ENCODE measurements around the gene RPP21.

Gene RPP21

DNA sequence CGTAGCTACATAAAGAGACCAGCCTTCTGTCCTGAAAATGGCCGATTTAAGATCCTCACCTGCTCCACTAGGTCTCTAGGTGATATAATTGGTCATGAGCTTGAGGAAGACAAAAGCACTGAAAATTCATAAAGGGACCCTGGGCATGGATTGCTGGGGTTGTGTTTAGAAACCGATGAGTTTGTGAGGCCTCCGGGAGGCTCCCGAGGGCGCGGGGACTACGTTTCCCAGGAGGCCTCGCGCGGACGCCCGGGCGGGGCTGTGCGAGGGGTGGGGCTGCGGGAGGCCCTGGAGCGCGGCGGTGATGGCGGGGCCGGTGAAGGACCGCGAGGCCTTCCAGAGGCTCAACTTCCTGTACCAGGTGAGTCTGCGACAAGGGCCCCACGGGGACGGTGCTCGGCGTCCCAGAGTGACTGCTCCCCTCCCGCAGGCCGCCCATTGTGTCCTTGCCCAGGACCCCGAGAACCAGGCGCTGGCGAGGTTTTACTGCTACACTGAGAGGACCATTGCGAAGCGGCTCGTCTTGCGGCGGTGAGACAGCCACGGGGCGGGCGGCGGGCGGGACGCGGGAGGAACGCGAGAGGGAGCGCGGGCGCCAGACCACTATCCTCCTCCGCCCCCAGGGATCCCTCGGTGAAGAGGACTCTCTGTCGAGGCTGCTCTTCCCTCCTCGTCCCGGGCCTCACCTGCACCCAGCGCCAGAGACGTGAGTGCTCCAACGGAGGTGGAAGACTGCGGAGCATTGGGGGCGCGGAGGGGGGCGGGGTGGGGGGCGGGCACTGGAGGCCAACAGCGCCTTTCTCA is at the start of gene RPP21:
RPP21 (plus strand) TSS at position 289 of the 804 bp plus-strand sequence; CDS start at position 305, 16 bp downstream.
- DNase-seq (ENCODE audit: low spot score), result peak; percentile 85
- TF ChIP-seq CTCF (IDR thresholded peaks at IDR 0.05; ENCODE audit: poor library complexity, severe bottlenecking), result no peak
- Histone ChIP-seq H3K4me1 (ENCODE audit: insufficient read depth, poor library complexity, severe bottlenecking) (no peaks in the 10 kb centered on the region), H3K9me3 (ENCODE audit: severe bottlenecking) (no peaks in the 10 kb centered on the region), H3K4me3 (ENCODE audit: severe bottlenecking) (peak within 1 kb of the TSS; percentile 96), H3K27ac (ENCODE audit: poor library complexity, severe bottlenecking) (peak within 1 kb of the TSS; percentile 24), H3K27me3 (ENCODE audit: insufficient read depth, poor library complexity, severe bottlenecking) (no peaks in the 10 kb centered on the region), H3K36me3 (ENCODE audit: low read depth) (peaks cover 14% of the 10 kb centered on the region; the same call in 1 of the 2 replicates)
- ATAC-seq (ENCODE audit: low read depth), result peak; percentile 98

DNA sequence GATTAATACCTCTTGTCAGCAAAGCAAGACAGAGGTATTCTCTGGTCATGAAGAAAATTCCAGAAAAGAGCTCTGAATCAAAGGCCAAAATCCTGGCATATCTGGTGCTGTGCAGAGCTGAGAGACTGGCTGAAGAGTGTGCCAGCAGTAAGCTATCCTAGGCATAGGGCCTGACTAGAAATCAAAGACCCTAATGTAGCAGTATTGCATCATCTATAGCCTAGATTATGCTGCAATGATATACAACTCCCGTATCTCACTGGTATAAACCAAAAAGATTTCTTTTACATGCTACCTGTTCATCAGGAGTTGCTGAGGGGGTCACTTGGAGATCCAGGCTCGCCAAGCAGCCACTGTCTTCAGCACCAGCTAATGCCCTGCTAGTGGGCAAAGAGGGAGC is 49.1 kb upstream of the RPP21 start:
- Histone ChIP-seq H3K4me1 (ENCODE audit: insufficient read depth, poor library complexity, severe bottlenecking) (no peaks in the 10 kb centered on the region), H3K27ac (ENCODE audit: poor library complexity, severe bottlenecking) (no peak overlapping the region), H3K4me3 (ENCODE audit: severe bottlenecking) (no peak overlapping the region), H3K36me3 (ENCODE audit: low read depth) (peaks cover 29% of the 10 kb centered on the region), H3K27me3 (ENCODE audit: insufficient read depth, poor library complexity, severe bottlenecking) (no peaks in the 10 kb centered on the region), H3K9me3 (ENCODE audit: severe bottlenecking) (peaks cover 5% of the 10 kb centered on the region)
- DNase-seq (ENCODE audit: low spot score), result no peak
- no peak for TF ChIP-seq CTCF (IDR thresholded peaks at IDR 0.05; ENCODE audit: poor library complexity, severe bottlenecking)
- ATAC-seq (ENCODE audit: low read depth), result no peak

DNA sequence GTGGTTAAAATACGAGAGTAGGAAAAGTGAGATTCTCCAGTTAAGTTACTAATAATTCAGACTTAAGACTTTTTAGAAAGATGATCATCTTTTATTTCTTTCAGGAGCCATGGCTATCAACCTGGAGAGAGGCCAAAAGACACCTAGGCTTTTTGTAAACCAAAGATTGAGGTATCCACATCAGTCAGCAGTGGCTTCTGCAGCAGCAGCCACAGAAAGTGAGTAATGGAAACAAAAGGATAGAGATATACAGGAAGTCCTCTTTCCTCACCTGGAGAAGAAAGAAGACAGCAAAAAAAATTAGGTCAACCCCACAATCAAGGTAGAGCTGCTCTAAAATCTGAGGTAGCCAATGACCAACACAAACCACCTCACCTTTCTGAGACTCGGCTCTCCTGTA is 41.0 kb upstream of the RPP21 start:
- no peak overlapping the region for H3K4me3 ChIP-seq (ENCODE audit: severe bottlenecking)
- no peak for TF ChIP-seq CTCF (IDR thresholded peaks at IDR 0.05; ENCODE audit: poor library complexity, severe bottlenecking)
- H3K36me3 ChIP-seq (ENCODE audit: low read depth), result peaks cover 45% of the 10 kb centered on the region
- no peak overlapping the region for H3K27ac ChIP-seq (ENCODE audit: poor library complexity, severe bottlenecking)
- peaks cover 5% of the 10 kb centered on the region for H3K9me3 ChIP-seq (ENCODE audit: severe bottlenecking)
- DNase-seq (ENCODE audit: low spot score), result no peak
- no peak for ATAC-seq (ENCODE audit: low read depth)
- no peaks in the 10 kb centered on the region for H3K4me1 ChIP-seq (ENCODE audit: insufficient read depth, poor library complexity, severe bottlenecking)
- no peaks in the 10 kb centered on the region for H3K27me3 ChIP-seq (ENCODE audit: insufficient read depth, poor library complexity, severe bottlenecking)

DNA sequence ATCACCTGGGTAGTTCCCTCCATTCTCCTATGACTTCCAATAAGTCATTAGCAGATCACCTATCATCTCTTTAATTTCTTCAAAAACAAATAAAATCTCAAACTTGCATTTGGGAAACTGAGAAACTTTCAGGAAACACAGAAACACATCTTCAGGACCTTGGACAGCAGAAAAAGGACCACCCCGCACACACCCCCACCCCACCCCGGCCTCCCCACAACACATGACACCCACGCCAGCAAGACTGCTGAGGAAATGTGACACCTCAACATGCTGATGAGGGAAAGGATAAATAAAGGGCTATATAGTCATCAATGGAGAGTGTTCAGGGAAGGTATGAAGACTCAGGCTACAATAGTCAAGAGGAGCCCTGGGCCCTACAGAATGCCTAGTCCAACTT is 33.9 kb upstream of the RPP21 start:
- Histone ChIP-seq H3K36me3 (ENCODE audit: low read depth) (peaks cover 34% of the 10 kb centered on the region), H3K4me1 (ENCODE audit: insufficient read depth, poor library complexity, severe bottlenecking) (no peaks in the 10 kb centered on the region), H3K9me3 (ENCODE audit: severe bottlenecking) (no peaks in the 10 kb centered on the region), H3K4me3 (ENCODE audit: severe bottlenecking) (no peak overlapping the region), H3K27me3 (ENCODE audit: insufficient read depth, poor library complexity, severe bottlenecking) (no peaks in the 10 kb centered on the region), H3K27ac (ENCODE audit: poor library complexity, severe bottlenecking) (no peak overlapping the region)
- ATAC-seq (ENCODE audit: low read depth) (no peak), DNase-seq (ENCODE audit: low spot score) (no peak)
- TF ChIP-seq CTCF (IDR thresholded peaks at IDR 0.05; ENCODE audit: poor library complexity, severe bottlenecking), result no peak

DNA sequence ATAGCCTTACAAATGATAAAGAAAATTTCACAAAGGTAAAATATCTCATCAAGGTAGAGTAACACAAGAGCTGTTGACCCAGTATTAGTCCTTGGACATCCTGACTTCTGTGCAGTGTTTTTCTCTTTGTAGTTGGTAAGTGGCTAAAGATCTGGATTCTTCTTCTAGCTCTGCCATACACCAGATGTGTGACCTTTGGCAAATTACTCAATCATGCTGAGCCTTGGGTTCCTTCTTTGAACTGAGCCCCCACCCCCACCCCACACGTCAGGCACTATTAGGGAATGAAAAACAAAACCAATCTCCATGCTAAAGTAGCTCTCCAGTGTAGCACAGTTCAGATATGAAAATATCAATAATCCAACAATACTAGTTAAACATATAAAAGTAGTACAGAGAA is 33.3 kb upstream of the RPP21 start:
- Histone ChIP-seq H3K4me1 (ENCODE audit: insufficient read depth, poor library complexity, severe bottlenecking) (no peaks in the 10 kb centered on the region), H3K27ac (ENCODE audit: poor library complexity, severe bottlenecking) (no peak overlapping the region), H3K4me3 (ENCODE audit: severe bottlenecking) (no peak overlapping the region), H3K36me3 (ENCODE audit: low read depth) (peaks cover 38% of the 10 kb centered on the region), H3K27me3 (ENCODE audit: insufficient read depth, poor library complexity, severe bottlenecking) (no peaks in the 10 kb centered on the region), H3K9me3 (ENCODE audit: severe bottlenecking) (no peaks in the 10 kb centered on the region)
- no peak for ATAC-seq (ENCODE audit: low read depth)
- TF ChIP-seq CTCF (IDR thresholded peaks at IDR 0.05; ENCODE audit: poor library complexity, severe bottlenecking), result no peak
- no peak for DNase-seq (ENCODE audit: low spot score)
